ENCODE data around the gene MUC4.

Gene MUC4

GRCh38 chr3:195767792-195768191 is 43.9 kb downstream of the MUC4 start:
- peaks cover 9% of the 10 kb centered on the region for H3K27me3 Mint-ChIP-seq (ENCODE audit: low read depth)
- H3K4me3 Mint-ChIP-seq, result no peak overlapping the region
- no peak for TF ChIP-seq CTCF (IDR thresholded peaks at IDR 0.05; ENCODE audit: unreplicated experiment in 3 of 3)
- H3K9me3 Mint-ChIP-seq, result no peaks in the 10 kb centered on the region
- H3K27ac Mint-ChIP-seq, result no peak overlapping the region
- H3K4me1 Mint-ChIP-seq, result peaks cover 11% of the 10 kb centered on the region
- H3K36me3 Mint-ChIP-seq (ENCODE audit: low read depth), result no peaks in the 10 kb centered on the region

- no peaks in the 10 kb centered on the region for H3K9me3 Mint-ChIP-seq
- H3K4me3 Mint-ChIP-seq, result no peak overlapping the region
- H3K27me3 Mint-ChIP-seq (ENCODE audit: low read depth), result peaks cover 9% of the 10 kb centered on the region
- H3K27ac Mint-ChIP-seq, result no peak overlapping the region
- TF ChIP-seq CTCF (IDR thresholded peaks at IDR 0.05; ENCODE audit: unreplicated experiment in 3 of 3), result no peak
- peaks cover 11% of the 10 kb centered on the region for H3K4me1 Mint-ChIP-seq
- no peaks in the 10 kb centered on the region for H3K36me3 Mint-ChIP-seq (ENCODE audit: low read depth)
Measured at GRCh38 chr3:195766671-195767070, 45.1 kb downstream of the MUC4 start.

- H3K36me3 Mint-ChIP-seq (ENCODE audit: low read depth), result no peaks in the 10 kb centered on the region
- no peaks in the 10 kb centered on the region for H3K9me3 Mint-ChIP-seq
Measured at GRCh38 chr3:195764961-195765706, 46.6 kb downstream of the MUC4 start.

GRCh38 chr3:195763843-195764825 is 47.6 kb downstream of the MUC4 start:
- TF ChIP-seq CTCF (IDR thresholded peaks at IDR 0.05; ENCODE audit: unreplicated experiment in 3 of 3), result no peak
- peaks cover 3% of the 10 kb centered on the region for H3K9me3 Mint-ChIP-seq
- no peaks in the 10 kb centered on the region for H3K36me3 Mint-ChIP-seq (ENCODE audit: low read depth)
- H3K27me3 Mint-ChIP-seq (ENCODE audit: low read depth), result peaks cover 21% of the 10 kb centered on the region
- H3K4me1 Mint-ChIP-seq, result peaks cover 20% of the 10 kb centered on the region
- H3K27ac Mint-ChIP-seq, result no peak overlapping the region
- H3K4me3 Mint-ChIP-seq, result no peak overlapping the region

More at GRCh38 chr3:195764961-195765706, 46.6 kb downstream of the MUC4 start:
- Mint-ChIP-seq H3K27me3 (ENCODE audit: low read depth) (peaks cover 19% of the 10 kb centered on the region), H3K4me3 (no peak overlapping the region), H3K27ac (peak overlapping the region in 1 of 3 experiments; percentile 33), H3K4me1 (peaks cover 17% of the 10 kb centered on the region)
- no peak for TF ChIP-seq CTCF (IDR thresholded peaks at IDR 0.05; ENCODE audit: unreplicated experiment in 3 of 3)

GRCh38 chr3:195763076-195763830 is 48.5 kb downstream of the MUC4 start:
- no peaks in the 10 kb centered on the region for H3K36me3 Mint-ChIP-seq (ENCODE audit: low read depth)
- H3K27me3 Mint-ChIP-seq (ENCODE audit: low read depth), result peaks cover 21% of the 10 kb centered on the region
- no peak overlapping the region for H3K27ac Mint-ChIP-seq
- TF ChIP-seq CTCF (IDR thresholded peaks at IDR 0.05; ENCODE audit: unreplicated experiment in 3 of 3), result no peak
- no peak overlapping the region for H3K4me3 Mint-ChIP-seq
- H3K4me1 Mint-ChIP-seq, result peaks cover 23% of the 10 kb centered on the region
- H3K9me3 Mint-ChIP-seq, result peaks cover 3% of the 10 kb centered on the region
